ENCODE measurements around the gene ZBTB33.

Gene ZBTB33, protein sequence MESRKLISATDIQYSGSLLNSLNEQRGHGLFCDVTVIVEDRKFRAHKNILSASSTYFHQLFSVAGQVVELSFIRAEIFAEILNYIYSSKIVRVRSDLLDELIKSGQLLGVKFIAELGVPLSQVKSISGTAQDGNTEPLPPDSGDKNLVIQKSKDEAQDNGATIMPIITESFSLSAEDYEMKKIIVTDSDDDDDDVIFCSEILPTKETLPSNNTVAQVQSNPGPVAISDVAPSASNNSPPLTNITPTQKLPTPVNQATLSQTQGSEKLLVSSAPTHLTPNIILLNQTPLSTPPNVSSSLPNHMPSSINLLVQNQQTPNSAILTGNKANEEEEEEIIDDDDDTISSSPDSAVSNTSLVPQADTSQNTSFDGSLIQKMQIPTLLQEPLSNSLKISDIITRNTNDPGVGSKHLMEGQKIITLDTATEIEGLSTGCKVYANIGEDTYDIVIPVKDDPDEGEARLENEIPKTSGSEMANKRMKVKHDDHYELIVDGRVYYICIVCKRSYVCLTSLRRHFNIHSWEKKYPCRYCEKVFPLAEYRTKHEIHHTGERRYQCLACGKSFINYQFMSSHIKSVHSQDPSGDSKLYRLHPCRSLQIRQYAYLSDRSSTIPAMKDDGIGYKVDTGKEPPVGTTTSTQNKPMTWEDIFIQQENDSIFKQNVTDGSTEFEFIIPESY

DNA sequence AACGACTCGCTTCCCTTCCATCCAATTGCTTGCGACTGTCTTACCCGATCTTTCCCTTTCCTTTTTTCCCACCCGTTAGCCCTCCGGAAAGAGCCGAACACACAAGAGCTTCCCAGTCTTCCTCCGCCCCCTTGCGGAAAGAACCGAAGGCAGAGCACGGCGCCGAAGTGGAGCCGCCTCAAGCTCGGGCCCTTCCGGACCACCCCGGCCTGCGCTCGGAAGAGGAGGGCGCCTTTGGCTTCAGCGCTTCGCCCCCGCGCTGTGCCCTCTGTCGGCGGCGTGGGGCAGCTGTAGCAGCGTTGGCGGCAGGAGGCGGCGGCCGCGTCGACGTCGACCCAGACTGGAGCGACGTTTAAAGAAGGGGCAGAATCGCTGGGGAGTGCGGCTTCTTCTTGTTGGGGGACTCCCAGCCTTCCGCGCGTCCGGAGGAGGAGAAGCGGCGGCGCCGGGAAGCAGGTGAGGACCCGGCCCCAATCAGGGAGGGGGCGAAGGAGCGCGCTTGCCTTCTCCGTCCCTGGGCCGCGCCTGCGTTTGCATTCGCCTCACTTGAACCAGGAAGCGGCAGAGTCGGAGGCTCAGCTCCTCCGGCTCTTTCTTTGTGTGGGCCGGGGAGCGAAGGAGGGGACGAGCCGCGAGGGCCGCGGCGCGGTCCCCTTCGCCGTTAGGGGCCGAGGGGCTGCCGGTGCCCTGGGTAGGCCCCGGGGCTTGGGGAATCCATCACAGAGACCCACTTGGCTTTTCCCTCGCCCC lies at the start of gene ZBTB33:
TSS of gene ZBTB33 (plus strand) at position 291 of the 750 bp plus-strand sequence. CDS start 2,604 bp downstream, outside the sequence.
- DNase-seq: peak; percentile 77

DNA sequence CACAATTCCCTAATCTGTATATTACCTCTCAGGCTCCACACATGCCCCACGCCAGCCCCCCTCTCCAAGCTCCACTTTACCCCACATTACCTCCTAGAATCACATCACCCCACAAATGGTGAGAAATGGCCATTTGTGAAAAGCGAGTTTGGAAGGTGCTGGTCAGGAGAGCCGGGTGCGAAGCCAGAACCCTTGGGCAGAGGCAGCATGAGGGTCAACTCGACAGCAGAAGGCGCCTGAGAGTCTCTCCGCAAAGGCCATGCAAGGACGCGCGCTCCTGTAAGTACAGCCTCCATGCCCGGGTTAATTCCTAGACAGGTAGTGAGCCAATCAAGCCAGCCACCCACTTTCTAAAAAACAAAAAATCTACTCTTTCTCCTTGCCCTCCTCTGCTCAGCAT lies 49.8 kb upstream of the ZBTB33 start:
- no peak for DNase-seq

DNA sequence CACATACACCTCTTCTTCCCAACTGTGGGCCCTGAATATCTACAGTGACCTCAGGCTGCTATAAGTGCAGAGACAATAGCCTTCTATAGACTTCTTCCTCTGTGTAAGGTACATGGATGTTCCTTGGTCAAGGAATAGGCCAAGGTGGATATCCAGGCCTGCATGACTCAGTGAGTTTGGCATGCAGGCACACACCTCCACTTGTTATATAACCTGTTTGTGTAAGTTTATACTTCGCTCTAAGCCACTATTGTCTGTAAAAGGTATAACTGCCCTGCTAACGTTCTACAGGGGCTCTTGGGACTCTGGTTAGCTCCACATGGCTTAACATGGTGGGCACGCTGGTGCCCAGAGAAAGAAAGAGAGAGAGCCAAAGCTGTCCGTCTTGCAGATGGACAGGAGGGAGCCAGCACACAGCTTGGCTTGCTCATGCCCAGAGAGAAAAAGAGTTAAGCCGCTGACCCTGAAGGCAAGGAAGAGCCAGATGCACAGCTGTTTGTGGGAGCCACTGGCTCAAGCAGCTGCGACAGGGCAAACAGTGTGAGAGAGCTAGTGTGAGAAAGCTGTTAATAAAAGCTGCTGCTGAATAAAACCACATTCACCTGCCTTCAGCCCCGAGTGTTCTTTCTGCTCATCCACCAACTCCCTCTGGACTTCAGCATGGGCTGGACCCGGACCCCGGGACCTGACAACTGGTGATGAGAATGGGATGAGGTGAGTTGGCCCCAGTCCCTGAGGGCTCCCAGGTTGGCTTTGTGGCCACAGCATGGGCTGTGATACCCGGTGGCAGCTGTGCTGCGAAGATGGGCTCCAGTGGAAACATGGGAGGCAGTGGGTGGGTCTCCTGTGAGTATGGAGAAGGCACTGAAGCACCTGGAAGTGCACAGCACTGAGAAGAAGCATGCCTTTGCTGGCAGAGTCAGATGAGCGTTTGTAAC lies 44.5 kb upstream of the ZBTB33 start:
- no peak for DNase-seq

DNA sequence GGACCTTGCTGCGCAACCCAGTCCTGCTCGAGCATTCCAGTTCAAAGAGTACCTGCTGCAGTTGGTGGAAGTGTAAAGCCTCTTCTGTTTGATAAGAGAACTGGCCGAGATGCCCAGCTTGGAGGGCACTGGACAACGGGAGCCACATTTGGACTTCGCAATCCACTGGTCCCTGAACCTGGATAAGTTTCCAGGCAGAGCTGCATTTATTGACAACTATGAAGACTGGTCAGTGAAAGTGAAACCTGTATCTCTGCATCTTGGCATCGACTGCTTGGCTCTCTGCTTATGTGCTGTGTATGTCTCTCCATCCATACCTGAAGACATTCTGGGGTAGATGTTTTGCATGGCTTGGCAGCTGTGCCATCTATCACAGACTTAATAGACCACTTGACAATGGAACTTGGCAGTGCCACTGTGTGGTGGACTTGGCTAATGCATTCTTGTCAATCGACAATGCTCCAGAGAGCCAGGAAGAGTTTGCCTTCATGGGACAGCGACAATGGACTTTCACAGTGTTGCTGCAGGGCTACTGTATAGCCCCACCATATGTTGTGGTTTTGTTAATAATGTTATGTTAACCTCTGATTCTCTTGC lies 43.5 kb upstream of the ZBTB33 start:
- DNase-seq: no peak

DNA sequence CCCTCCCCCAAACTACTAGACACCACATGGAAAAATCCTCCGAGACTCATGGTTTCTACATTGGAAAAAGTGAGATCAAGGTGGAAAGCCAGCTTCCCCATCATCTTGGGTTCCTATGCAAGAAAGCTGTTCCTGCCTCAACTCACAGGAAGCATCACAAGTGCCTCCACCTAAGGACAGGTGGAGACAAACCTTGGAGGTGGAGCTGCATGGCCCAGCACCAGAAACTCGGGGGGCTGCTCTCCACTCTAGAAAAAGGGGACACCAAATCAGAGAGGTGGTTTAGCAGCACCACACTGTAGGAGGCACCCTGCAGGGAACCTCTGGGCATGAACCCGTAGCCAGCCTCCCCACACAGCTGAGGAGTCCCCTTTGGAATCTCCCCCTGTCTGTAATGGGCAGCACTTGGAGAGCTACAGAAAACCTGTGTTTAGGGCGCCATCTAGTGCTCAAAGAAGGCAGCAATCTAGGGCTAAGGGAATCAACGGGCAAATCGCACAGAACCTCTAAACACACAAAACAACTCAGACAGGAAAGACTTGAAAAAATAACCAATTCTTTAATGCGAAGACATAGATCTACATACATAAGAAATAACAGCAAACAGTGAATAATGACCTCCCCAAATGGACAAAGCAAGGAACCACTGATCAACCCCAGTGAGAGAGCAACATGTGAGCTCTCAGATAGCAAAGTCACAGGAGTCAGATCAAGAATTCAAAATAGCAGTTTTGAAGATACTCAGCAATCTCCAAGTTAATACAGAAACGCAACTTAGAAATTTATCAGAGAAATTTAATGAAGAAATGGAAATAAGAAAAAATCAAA lies 37.0 kb upstream of the ZBTB33 start:
- DNase-seq: peak; percentile 22 to 62

DNA sequence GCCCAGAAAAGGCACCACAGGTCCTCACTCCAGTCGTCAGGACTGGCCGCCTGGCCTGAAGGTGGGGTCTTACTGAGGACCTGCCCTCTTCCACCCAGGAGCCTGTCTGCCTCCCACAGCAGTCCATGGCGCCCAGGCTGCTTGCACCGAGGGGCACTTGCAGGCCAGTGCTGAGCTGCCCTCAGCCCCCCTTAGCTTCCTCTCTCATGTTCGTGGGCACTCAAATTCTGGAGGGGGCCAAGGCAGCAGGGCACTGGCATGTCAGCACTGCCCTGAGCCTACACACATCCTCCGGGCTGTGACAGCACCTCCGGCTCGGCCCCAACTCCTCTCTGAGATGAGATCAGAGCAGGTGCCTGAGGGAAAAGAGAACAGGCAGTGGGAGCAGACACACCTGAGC lies 27.2 kb upstream of the ZBTB33 start:
- no peak for DNase-seq

DNA sequence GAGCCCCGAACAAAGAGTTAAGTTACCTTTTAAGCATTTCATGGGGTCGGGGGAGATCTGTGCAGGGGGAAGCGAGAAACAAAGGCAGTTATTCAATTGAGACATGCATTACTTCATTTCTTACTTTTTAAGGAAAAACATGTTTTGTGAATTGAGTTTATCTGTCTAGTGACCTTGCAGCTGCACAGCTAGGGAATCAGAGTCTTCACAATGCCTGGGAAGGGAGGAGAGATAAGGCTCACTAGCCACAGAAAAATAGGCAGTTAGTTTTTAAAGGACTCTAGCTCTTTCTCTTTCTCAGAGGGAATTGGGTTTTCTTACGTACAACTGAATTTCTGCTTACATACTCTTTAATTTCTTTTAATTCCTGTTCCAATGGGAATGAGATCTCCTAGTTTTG lies 26.2 kb upstream of the ZBTB33 start:
- no peak for DNase-seq

DNA sequence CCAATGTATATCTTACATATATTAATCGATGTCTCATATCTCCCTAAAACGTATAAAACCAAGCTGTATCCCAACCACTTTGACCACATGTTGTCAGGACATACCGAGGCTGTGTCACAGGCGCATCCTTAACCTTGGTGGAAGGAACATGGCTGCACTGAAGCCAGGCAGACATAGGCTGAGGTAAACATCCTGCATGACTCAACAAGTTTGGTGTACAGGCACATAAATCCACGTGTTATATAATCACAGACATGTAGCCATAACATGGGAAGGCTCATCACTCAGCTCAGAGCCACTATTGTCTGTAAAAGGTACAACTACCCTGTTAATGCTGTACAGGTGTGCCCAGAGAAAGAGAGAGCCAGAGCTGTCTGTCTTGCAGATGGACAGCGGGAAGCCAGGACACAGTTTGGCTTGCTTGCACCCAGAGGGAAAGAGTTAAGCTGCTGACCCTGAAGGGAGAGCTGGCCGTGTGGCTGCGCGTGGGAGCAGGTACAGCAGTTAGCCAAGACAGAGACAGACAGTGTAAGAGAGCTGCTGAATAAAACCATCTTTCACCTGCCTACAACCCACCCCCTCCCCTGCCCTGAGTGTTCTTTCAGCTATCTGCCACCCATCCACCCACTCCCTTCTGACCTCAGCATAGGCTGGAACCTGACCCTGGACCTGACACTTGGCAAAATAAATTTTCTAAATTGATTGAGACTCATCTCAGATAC lies 22.3 kb upstream of the ZBTB33 start:
- DNase-seq: no peak

DNA sequence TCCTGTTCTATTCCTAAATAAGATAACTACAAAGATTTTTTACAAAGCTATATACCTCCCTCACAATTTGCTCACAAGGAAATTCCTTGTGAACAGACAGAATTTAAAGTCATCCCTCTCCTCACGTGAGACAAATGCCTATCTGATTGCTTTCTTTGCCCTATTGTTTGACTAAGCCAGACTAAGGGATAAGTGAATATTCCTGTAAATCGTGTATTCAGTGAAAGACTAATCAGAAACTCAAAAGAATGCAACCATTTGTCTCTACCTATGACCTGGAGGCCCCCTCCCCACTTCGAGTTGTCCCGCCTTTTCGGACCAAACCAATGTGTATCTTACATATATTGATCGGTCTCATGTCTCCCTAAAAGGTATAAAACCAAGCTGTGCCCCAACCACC lies 15.3 kb upstream of the ZBTB33 start:
- DNase-seq: no peak

DNA sequence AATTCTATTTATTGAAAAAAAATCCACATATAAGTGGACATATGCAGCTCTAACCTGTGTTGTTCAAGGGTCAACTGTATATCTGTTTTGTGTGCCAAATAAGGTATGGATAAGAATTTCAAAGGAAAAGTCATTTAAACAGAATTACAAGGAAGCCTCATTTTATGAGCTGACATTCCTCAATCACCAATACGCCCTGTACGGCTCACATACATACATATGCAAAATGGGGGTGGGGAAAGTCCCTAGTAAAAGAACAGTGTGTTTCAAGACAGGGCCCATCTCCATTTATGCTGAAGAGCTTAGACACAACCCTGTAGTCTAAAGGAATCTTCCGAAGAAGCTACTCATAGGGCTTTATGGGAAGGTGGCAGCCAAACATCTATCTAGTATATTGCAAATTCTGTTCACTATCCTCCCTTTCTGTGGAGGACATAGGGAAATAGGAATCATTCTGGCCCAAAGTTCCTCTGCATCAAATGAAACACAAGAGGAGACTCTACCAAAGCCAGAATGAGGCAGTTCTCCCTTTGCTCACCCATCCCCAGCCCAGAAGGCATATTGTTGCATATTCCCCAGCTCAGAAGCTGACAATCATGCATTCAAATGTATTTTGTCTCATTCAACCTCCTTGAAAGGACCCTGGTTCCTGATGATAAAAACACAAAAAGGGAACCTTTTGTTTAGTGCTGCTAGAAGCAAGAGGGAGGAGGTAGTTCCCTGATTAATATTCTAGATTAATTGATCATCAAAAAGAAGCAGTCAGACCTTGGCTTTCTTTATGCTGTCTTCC lies 13.7 kb upstream of the ZBTB33 start:
- DNase-seq: no peak

DNA sequence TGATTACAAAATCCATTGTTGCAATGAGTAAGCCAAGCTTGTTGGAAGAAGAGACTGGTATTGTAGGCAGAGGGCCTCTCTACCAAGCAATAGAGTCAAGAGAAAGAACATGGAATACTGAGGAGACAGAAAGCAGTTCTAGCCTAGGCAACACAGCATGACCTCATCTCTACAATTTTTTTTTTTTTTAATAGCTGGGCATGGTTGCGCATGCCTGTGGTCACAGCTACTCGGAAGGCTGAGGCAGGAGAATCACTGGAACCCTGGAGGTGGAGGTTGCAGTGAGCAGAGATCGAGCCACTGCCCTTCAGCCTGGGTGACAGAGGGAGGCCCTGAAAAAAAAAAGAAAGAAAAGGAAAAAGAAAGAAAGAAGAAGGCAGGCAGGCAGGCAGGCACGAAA lies 11.7 kb upstream of the ZBTB33 start:
- DNase-seq: no peak

DNA sequence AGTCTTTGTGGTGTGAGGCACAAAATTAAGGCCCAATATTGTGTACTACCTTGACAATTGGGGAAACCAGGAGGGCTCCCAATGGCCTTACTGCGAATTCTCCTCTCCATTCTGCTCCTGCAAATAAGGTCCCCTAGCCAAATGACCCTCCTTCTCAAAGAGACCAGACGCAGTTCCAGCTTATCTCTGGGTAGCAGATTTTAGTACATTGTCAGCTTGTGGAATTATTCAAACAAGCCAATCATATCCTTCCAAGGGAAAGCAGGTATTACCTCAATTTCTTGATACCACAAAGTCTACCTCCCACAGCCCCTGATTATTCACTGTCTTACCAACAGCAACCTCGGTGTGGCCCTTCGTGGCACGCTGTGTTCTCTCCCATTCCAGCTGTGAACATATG lies 7.8 kb upstream of the ZBTB33 start:
- DNase-seq: no peak

DNA sequence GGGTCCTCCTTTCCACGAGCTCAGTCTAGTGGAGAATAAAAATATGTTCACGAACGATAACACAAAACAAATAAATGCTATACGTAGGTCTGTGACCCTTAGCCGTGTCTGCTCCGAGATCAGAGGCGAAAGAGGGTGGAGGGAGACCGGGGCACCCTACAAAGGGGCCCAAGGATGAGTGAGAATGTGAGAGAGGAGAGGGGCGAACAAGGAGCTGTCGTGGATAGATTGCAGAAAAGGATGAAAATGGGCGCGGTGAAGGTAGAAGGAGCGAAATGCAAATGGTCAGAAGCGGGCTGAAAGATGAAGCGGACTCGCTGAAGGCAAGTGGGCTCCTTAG lies 6.2 kb upstream of the ZBTB33 start:
- DNase-seq: no peak

DNA sequence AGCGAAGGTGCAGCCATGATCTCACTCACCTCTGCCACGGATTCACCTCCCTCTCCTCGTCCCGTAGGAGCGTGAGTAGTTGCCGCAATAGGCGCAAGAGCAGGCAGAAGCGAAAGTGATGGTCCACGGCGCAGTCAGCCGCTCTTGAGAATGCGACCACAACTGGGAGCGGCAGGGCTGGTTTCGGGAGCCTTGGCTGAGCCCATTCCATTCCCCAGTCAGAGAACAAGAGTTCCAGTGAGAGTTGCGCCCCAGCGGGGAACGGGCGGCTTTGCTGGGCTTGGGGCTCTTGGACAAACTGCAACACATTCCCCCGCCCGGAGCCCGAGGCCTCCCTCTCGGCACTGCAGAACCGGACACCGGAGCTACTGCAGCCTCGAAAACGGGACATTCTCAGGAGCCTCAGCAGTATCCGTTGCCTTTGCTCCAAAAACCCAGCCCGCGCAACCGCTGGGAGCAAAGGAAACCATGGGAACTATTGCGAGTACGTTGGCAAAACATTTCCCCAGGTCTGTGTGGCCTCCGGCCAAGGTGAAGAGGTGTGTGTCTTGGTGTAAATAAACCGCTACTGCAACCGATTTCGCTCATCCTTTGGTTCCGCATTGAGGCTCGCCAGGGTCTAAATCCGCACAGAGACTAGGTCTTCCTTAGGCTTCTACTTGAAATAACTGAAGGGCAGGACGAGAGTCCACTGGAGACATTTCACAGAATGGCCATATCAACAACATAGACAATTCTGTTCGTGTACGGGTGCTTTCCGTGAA lies 5.7 kb upstream of the ZBTB33 start:
- DNase-seq: peak; percentile 46 to 49

DNA sequence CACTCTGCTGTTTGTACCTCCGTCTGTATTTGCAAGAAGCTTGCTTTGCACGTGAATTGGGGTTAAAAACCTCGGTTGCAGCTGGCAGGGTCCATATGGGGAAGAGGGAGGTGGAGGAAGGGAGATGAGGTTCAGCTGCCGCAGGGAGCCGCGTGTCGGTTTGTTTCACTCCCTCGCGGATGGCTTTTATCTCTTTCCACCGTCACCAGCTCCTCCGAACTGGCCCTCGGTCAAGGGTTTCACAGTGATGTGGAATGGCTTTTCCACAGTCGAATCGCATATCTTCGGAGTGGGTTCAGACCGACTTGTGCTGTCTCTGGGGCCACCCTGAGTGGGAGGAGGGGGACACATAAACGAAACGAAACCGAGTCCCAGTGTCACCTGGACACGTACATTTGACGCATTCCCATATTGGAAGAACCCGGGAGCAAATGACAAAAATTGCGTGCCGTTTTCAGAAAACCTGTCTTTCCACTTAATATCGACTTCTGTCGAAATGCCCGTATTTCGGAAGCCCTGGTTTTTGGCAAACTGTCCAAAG lies 929 bp downstream of the ZBTB33 start:
- DNase-seq: peak; percentile 3 to 7

DNA sequence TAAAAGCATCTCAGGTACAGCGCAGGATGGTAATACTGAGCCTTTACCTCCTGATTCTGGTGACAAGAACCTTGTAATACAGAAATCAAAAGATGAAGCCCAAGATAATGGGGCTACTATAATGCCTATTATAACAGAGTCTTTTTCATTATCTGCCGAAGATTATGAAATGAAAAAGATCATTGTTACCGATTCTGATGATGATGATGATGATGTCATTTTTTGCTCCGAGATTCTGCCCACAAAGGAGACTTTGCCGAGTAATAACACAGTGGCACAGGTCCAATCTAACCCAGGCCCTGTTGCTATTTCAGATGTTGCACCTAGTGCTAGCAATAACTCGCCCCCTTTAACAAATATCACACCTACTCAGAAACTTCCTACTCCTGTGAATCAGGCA lies 3.2 kb downstream of the ZBTB33 start:
- no peak for DNase-seq

DNA sequence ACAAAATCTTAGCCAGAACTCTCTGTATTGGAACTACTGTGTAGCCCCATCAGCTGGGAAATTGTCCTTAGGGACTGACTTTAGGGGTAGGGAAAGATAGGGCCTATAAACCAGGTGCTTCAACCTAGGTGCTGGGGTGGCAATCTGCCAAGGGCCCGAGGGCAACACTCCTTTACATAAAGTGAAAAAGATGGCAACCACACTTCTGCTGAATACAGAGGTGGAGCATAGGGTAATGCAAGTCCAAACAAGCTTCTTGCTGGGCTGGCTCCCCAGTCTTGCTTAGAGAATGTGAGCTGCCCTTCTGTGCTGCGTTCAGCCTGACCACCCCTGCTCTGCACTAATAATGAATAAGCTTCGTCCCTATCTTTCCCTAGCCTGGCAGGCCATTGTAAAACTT lies 9.8 kb downstream of the ZBTB33 start:
- no peak for DNase-seq

DNA sequence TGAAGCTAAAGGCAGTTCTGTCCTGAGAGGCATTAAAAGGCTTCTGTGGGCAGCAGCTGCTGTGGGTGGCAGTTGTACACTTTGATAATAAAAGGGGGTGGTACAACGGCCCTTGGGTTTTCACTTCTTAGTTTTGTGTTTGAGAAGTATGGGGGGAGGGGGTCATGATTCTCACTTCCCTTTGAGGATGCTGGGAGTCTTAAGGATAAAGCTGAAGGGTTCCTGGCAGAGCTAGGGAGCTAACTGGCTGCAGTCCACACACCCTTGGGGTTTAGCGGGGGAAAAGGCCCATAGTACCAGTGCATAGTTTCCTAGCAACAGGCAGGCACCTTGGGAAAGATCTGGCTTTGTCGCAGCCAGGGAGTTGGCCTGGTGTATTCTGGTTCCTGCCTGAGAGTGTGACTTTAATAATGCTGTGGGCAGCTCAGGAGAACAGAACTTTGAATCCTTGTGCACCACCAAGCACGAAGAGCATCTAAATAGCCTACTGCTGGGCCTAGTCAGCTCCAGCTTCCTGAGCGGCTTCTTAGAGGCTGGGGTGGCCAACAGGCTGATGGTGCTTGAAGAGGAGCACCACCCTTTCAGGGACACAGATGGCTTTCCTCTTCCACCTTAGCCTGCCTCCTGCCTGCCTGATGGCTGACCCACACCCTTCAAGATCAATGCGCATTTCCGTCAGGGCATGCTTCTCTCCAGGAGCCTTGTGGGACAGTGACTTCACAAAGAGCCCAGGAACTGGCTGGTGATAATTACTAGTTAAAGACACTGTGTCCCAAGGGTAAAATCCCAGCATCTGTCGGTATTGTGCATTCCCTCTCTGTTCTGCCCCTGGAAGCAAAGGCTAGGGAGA lies 12.5 kb downstream of the ZBTB33 start:
- DNase-seq: no peak

Measured in activated CD4-positive, alpha-beta T cell treated with anti-CD3 and anti-CD28 coated beads for 4 hours (primary cell).